B cell (primary cell): ENCODE data around the gene TRPV5. TPM values are rescaled to one million over a fixed set of nuclear protein-coding genes. Genes with fewer than 3 reads are reported as not detected.

ENCODE experiments used
- ATAC-seq: fragments of 200-7000 bp; cut with Tn5 transposase; one replicate; pipeline ENCODE4 v1.10.0; 2021; ENCODE audit warnings: low read depth, mild to moderate bottlenecking, moderate number of reproducible peaks, moderate library complexity
- CTCF ChIA-PET: fragments of 350-600 bp; sonication (Branson Sonifier 250); formaldehyde crosslinking; loops from one replicate; lab custom pipeline; 2021; ENCODE audit warnings: antibody characterized with exemption, inconsistent platforms; lab: Charles Lee
- POLR2A ChIA-PET: fragments of 350-600 bp; sonication (Branson Sonifier 250); formaldehyde crosslinking; loops from one replicate; lab custom pipeline; 2021; ENCODE audit warnings: antibody characterized with exemption; lab: Charles Lee
- DNase-seq: peaks from one replicate; pipeline ENCODE4 v3.0.0; 2013
- H2AFZ ChIP-seq: 2 replicates; pipeline ENCODE4 v1.6.1; 2012; ENCODE audit warnings: mild to moderate bottlenecking, low read depth, low read length; ENCODE audit not compliant: insufficient read depth, poor library complexity, severe bottlenecking
- H3K27ac ChIP-seq, 2 donors: 1 replicate in 1 of 2; 2 replicates in 1 of 2; pipeline ENCODE4 v1.5.1; 2012 to 2013; ENCODE audit warnings: low read length in 2 of 2, mild to moderate bottlenecking in 2 of 2, moderate library complexity in 1 of 2
- H3K27me3 ChIP-seq, 4 experiments: fragments of 200-600 bp in 1 of 4; sonication (generic) in 1 of 4; replicated peaks in 1 of 4; 1 replicate in 2 of 4; 2 replicates in 2 of 4; pipeline versions ENCODE4 v1.6.1 to v1.7.0; 2013 to 2016; ENCODE audit warnings: low read length in 3 of 4, mild to moderate bottlenecking in 2 of 4, mixed read lengths in 1 of 4, moderate library complexity in 1 of 4; ENCODE audit not compliant: insufficient read depth in 4 of 4, control insufficient read depth in 3 of 4; ENCODE audit errors: control extremely low read depth in 1 of 4
- H3K36me3 ChIP-seq, 2 experiments: replicated peaks in 1 of 2; 1 replicate in 1 of 2; 2 replicates in 1 of 2; pipeline versions ENCODE4 v1.6.1 to v1.7.1; 2013; ENCODE audit warnings: low read length in 1 of 2; ENCODE audit not compliant: insufficient read depth in 2 of 2, control insufficient read depth in 1 of 2; ENCODE audit errors: control extremely low read depth in 1 of 2, extremely low read depth in 1 of 2
- H3K4me1 ChIP-seq, 2 donors: fragments of 200-600 bp in 1 of 2; sonication (generic) in 1 of 2; 1 replicate in 1 of 2; 2 replicates in 1 of 2; pipeline versions ENCODE4 v1.5.1 to v1.6.1; 2013 to 2017; ENCODE audit warnings: low read length in 2 of 2; ENCODE audit not compliant: control insufficient read depth in 2 of 2, insufficient read depth in 2 of 2
- H3K4me2 ChIP-seq: replicated peaks from 2 replicates; pipeline ENCODE3; 2012; ENCODE audit warnings: mild to moderate bottlenecking, low read depth, low read length; ENCODE audit not compliant: poor library complexity, severe bottlenecking
- H3K4me3 ChIP-seq, 5 experiments: fragments of 200-600 bp in 1 of 5; sonication (generic) in 1 of 5; 1 replicate in 3 of 5; 2 replicates in 2 of 5; pipeline versions ENCODE4 v1.5.1 to v1.7.0; 2011 to 2016; ENCODE audit warnings: low read length in 4 of 5, mild to moderate bottlenecking in 4 of 5, low read depth in 2 of 5, control low read depth in 1 of 5, moderate library complexity in 1 of 5; ENCODE audit not compliant: insufficient read depth in 1 of 5; ENCODE audit errors: control extremely low read depth in 1 of 5, extremely low read depth in 1 of 5
- H3K79me2 ChIP-seq: fragments of 200-600 bp; sonication (generic); one replicate; pipeline ENCODE4 v1.6.0; 2016; ENCODE audit warnings: low read length; ENCODE audit not compliant: control insufficient read depth, insufficient read depth
- H3K9ac ChIP-seq: fragments of 200-600 bp; sonication (generic); 2 replicates; pipeline ENCODE4 v1.6.1; 2017; ENCODE audit warnings: mild to moderate bottlenecking, low read length, moderate library complexity
- H3K9me3 ChIP-seq, 3 donors: one replicate each; pipeline versions ENCODE4 v1.6.1 to v1.7.1; 2013; ENCODE audit warnings: low read length in 2 of 3; ENCODE audit not compliant: control insufficient read depth in 2 of 3, insufficient read depth in 1 of 3; ENCODE audit errors: control extremely low read depth in 1 of 3
- H4K20me1 ChIP-seq: 2 replicates; pipeline ENCODE4 v1.6.0; 2012; ENCODE audit warnings: mild to moderate bottlenecking, low read length; ENCODE audit not compliant: insufficient read depth, control insufficient read depth, poor library complexity, severe bottlenecking
- H3K27ac Mint-ChIP-seq: one replicate; pipeline ENCODE4 v1.8.0; 2021; ENCODE audit warnings: mixed read lengths
- H3K27me3 Mint-ChIP-seq: one replicate; pipeline ENCODE4 v1.8.0; 2021; ENCODE audit warnings: mixed read lengths
- H3K4me1 Mint-ChIP-seq: one replicate; pipeline ENCODE4 v1.8.0; 2021; ENCODE audit warnings: mixed read lengths
- H3K4me3 Mint-ChIP-seq: one replicate; pipeline ENCODE4 v1.8.0; 2021; ENCODE audit warnings: mixed read lengths
- H3K9me3 Mint-ChIP-seq: one replicate; pipeline ENCODE4 v1.8.0; 2022; ENCODE audit warnings: mixed read lengths; ENCODE audit not compliant: insufficient read depth
- CTCF ChIP-seq: fragments of 200-600 bp; IDR thresholded peaks from one replicate; pipeline ENCODE4 v1.8.0; 2022; ENCODE audit warnings: antibody characterized with exemption, mild to moderate bottlenecking
- EZH2 ChIP-seq: IDR thresholded peaks from 2 replicates; pipeline ENCODE4 v1.6.1; 2012; ENCODE audit warnings: borderline replicate concordance, low read depth, mild to moderate bottlenecking, moderate library complexity, low read length; ENCODE audit not compliant: insufficient read depth, poor library complexity, severe bottlenecking
- WGBS: methylation state at CpG from one replicate; pipeline ENCODE4 v1.1.5; 2013; ENCODE audit warnings: missing lambda C conversion rate; ENCODE audit not compliant: insufficient coverage; 5-methylcytosine and 5-hydroxymethylcytosine counted together
- intact Hi-C: fragments of 100-400 bp; cut with micrococcal nuclease; formaldehyde crosslinking; loops from one replicate; pipeline ENCODE4 v1.10.0; 2022
- polyA plus RNA-seq: library from polyadenylated mRNA; depleted of rRNA; stranded (reverse); fragments of >200 nt; gene quantifications from 2 replicates; pipeline ENCODE4 v1.2.3, GENCODE V29; 2012
- total RNA-seq, 2 donors: library from RNA; stranded (reverse); fragments of 120-200 nt in 1 of 2; gene quantifications; 1 replicate in 1 of 2; 2 replicates in 1 of 2; pipeline versions ENCODE4 v1.2.3 to v1.2.4, GENCODE V29; 2013 to 2022

TRPV5 gene
- total and polyA plus RNA-seq, 2 donors (not counting 1 experiment from before 2014, with no cell fraction given): 0.03 TPM; not detected in 1

- 80% methylated on average over 7 of the region's 12 CpGs for WGBS
- Mint-ChIP-seq H3K27me3 (peaks cover 17% of the 10 kb centered on the region), H3K4me1 (no peaks in the 10 kb centered on the region), H3K4me3 (no peak overlapping the region), H3K9me3 (no peaks in the 10 kb centered on the region), H3K27ac (no peak overlapping the region)
- Histone ChIP-seq H3K27ac (no peak overlapping the region), H3K79me2 (no peaks in the 10 kb centered on the region), H3K4me3 (no peak overlapping the region), H3K4me2 (no peak overlapping the region), H4K20me1 (no peaks in the 10 kb centered on the region), H2AFZ (no peak overlapping the region), H3K4me1 (no peaks in the 10 kb centered on the region), H3K9ac (no peak overlapping the region), H3K27me3 (peaks cover 0 to 3% (median 0%) of the 10 kb centered on the region in 4 experiments), H3K36me3 (no peaks in the 10 kb centered on the region), H3K9me3 (no peaks in the 10 kb centered on the region)
- DNase-seq: no peak
- ChIA-PET CTCF (no interaction called here), POLR2A (no interaction called here)
- TF ChIP-seq EZH2: no peak
- TF ChIP-seq CTCF: no peak
- intact Hi-C loops: no loop called here
- no peak for ATAC-seq
Observed at GRCh38 chr7:142935941-142936565, 2.5 kb upstream of the TRPV5 start.

GRCh38 chr7:142934056-142934455 is 510 bp upstream of the TRPV5 start:
- 95% methylated on average over 11 of the region's 12 CpGs for WGBS
- Histone ChIP-seq H3K9me3 (no peaks in the 10 kb centered on the region), H3K27ac (no peak overlapping the region), H3K79me2 (no peaks in the 10 kb centered on the region), H3K4me2 (no peak overlapping the region), H3K9ac (no peak overlapping the region), H2AFZ (no peak overlapping the region), H4K20me1 (no peaks in the 10 kb centered on the region), H3K4me1 (no peaks in the 10 kb centered on the region), H3K4me3 (no peak overlapping the region), H3K36me3 (no peaks in the 10 kb centered on the region), H3K27me3 (no peaks in the 10 kb centered on the region)
- no peak for ATAC-seq
- no peak for DNase-seq
- no peaks in the 10 kb centered on the region for H3K4me1 Mint-ChIP-seq
- no peak overlapping the region for H3K4me3 Mint-ChIP-seq
- TF ChIP-seq CTCF (no peak), EZH2 (no peak)
- intact Hi-C loops: no loop called here
- CTCF ChIA-PET: no interaction called here
- H3K27ac Mint-ChIP-seq: no peak overlapping the region
- POLR2A ChIA-PET: no interaction called here
- no peaks in the 10 kb centered on the region for H3K9me3 Mint-ChIP-seq
- peaks cover 12% of the 10 kb centered on the region for H3K27me3 Mint-ChIP-seq
